Right lobe of liver (tissue), 6 donors: ENCODE results near the gene PTGDR. TPM values are rescaled to one million over a fixed set of nuclear protein-coding genes. Genes with fewer than 3 reads are reported as not detected.

Experiments used
- ATAC-seq, 4 donors: fragments of 200-7000 bp; cut with Tn5 transposase; one replicate each; pipeline ENCODE4 v1.9.1; 2020; ENCODE audit warnings: mild to moderate bottlenecking in 4 of 4, moderate library complexity in 4 of 4
- DNase-seq, 3 donors: peaks; one replicate each; pipeline ENCODE4 v3.0.0-alpha.2; 2020
- H3K27ac ChIP-seq, 3 donors: fragments of 200-600 bp; one replicate each; pipeline ENCODE4 v1.8.0; 2022
- H3K27me3 ChIP-seq, 2 donors: fragments of 200-600 bp; one replicate each; pipeline ENCODE4 v1.8.0; 2022
- H3K36me3 ChIP-seq, 4 donors: fragments of 200-600 bp; sonication (generic) in 1 of 4; one replicate each; pipeline versions ENCODE4 v1.5.1 to v1.8.0; 2017 to 2022; ENCODE audit warnings: control low read depth in 1 of 4
- H3K4me1 ChIP-seq, 4 donors: fragments of 200-600 bp; sonication (generic) in 1 of 4; one replicate each; pipeline versions ENCODE4 v1.5.1 to v1.8.0; 2017 to 2022; ENCODE audit warnings: control low read depth in 1 of 4
- H3K4me3 ChIP-seq, 3 donors: fragments of 200-600 bp; one replicate each; pipeline ENCODE4 v1.8.0; 2022
- H3K9me3 ChIP-seq, 4 donors: fragments of 200-600 bp; sonication (generic) in 1 of 4; one replicate each; pipeline versions ENCODE4 v1.5.1 to v1.8.0; 2017 to 2022; ENCODE audit warnings: control low read depth in 1 of 4
- POLR2A ChIP-seq: fragments of 450-650 bp; IDR thresholded peaks from one replicate; pipeline ENCODE4 v1.6.1; 2017; ENCODE audit warnings: antibody characterized with exemption, mild to moderate bottlenecking
- WGBS: methylation state at CpG from one replicate; pipeline ENCODE4 v1.1.6; 2018; ENCODE audit warnings: low coverage, low lambda C conversion rate; ENCODE audit not compliant: insufficient coverage; ENCODE audit errors: missing lambda C conversion rate; 5-methylcytosine and 5-hydroxymethylcytosine counted together
- intact Hi-C, 2 donors: fragments of 100-400 bp; cut with DNase I; formaldehyde crosslinking; loops; one replicate each; pipeline versions ENCODE4 v1.11.2 to v1.14.1; 2022
- total RNA-seq, 6 experiments: library from RNA; depleted of rRNA in 2 of 6; stranded (reverse); fragments of >200 nt in 2 of 6; fragmentation: NEBNext Ultra II Directional in 3 of 6; extraction: Animal tissue kit (Norgen Biotek cat#: 25700) in 3 of 6; gene quantifications; one replicate each; pipeline versions ENCODE4 v1.1.0 to v1.2.4, GENCODE V29; 2016 to 2023
- TF ChIP-seq, protein P1 (sequence below), 4 donors: fragments of 200-600 bp in 3 of 4; fragments of 450-650 bp in 1 of 4; IDR thresholded peaks; one replicate each; pipeline versions ENCODE4 v1.5.1 to v1.8.0; 2016 to 2022; ENCODE audit warnings: antibody characterized with exemption in 4 of 4, mild to moderate bottlenecking in 2 of 4
- donor health status: DM: no; HTN: yes; CAD: no.
- donor health status: DM: no; HTN: no; CAD: no.
- donor health status: DM: no; HTN: no; CAD: no.
- donor health status: DM: no; HTN: yes; CAD: no.
- donor health status: DM: no; HTN: yes; CAD: no.

PTGDR gene
- total RNA-seq, 6 experiments from 2014 or later, result 0.15 to 0.50 (median 0.20) TPM; not detected in 1

DNA sequence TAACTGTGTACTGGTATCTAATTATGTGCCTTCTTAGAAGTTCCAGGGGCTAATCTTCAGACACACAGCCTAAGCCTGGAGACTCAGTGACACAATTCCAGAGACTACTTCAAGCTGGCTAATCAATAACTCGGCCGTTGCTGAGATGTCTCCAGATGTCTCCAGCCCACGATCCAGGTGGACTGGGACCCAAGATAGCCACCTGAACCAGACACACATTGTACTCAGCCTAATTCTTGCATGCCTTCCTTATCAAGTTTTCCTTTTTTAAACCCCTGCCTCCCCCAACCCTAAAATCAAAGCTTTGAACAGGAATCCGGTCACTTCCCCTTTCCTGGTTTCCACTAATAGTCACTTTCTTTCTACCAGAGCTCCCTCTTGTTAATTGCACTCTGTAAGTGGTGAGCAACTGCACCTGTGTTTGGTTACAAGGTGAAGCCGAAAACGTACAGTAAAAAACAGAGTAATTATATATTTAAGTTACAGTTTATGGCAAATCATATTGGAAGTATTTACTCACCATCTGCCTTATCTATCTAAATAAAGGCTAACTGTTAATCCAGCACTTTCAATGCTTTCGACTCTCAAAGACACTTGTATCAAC lies 39.8 kb upstream of the PTGDR start:
- Histone ChIP-seq H3K4me3 (no peak overlapping the region), H3K27me3 (no peaks in the 10 kb centered on the region), H3K4me1 (no peaks in the 10 kb centered on the region), H3K9me3 (no peaks in the 10 kb centered on the region), H3K36me3 (no peaks in the 10 kb centered on the region), H3K27ac (no peak overlapping the region)
- no peak for TF ChIP-seq POLR2A
- TF ChIP-seq, protein P1, sequence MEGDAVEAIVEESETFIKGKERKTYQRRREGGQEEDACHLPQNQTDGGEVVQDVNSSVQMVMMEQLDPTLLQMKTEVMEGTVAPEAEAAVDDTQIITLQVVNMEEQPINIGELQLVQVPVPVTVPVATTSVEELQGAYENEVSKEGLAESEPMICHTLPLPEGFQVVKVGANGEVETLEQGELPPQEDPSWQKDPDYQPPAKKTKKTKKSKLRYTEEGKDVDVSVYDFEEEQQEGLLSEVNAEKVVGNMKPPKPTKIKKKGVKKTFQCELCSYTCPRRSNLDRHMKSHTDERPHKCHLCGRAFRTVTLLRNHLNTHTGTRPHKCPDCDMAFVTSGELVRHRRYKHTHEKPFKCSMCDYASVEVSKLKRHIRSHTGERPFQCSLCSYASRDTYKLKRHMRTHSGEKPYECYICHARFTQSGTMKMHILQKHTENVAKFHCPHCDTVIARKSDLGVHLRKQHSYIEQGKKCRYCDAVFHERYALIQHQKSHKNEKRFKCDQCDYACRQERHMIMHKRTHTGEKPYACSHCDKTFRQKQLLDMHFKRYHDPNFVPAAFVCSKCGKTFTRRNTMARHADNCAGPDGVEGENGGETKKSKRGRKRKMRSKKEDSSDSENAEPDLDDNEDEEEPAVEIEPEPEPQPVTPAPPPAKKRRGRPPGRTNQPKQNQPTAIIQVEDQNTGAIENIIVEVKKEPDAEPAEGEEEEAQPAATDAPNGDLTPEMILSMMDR (IDR thresholded peaks at IDR 0.05), result no peak
- ATAC-seq, result no peak
- intact Hi-C loops, result no loop called here
- WGBS, result 34% methylated on average over 7 of the region's 7 CpGs
- no peak for DNase-seq

- no peak overlapping the region for H3K27ac ChIP-seq
- intact Hi-C loops, result no loop called here
- WGBS, result 33% methylated on average over 2 of the region's 2 CpGs
- no peaks in the 10 kb centered on the region for H3K27me3 ChIP-seq
- no peaks in the 10 kb centered on the region for H3K36me3 ChIP-seq
- no peak for TF ChIP-seq POLR2A
- TF ChIP-seq, protein P1 (IDR thresholded peaks at IDR 0.05), result no peak
- no peaks in the 10 kb centered on the region for H3K4me1 ChIP-seq
- H3K9me3 ChIP-seq, result no peaks in the 10 kb centered on the region
- DNase-seq (no peak), ATAC-seq (no peak)
- no peak overlapping the region for H3K4me3 ChIP-seq
Observed at GRCh38 chr14:52233693-52234092, 33.8 kb upstream of the PTGDR start.

DNA sequence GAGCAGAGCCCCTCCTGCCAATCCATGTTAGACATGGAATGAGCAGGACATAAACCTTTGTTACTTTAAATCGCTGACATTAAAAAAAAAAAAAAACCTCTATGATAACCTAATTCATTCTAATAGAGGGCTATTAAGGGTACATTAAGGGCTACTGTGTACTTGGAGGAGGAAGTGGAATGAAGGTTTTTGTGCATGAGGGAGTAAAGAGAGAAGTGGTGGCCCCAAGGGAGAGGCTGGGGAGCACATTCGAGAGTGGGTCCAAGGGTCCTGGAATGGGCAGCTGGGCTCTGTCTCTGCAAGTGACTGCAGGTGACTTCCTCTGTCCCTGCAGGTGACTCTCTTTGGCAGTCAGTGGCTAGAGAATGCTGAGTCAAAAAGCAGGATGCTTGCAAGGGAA lies 32.1 kb upstream of the PTGDR start:
- TF ChIP-seq, protein P1 (IDR thresholded peaks at IDR 0.05), result no peak
- TF ChIP-seq POLR2A, result no peak

DNA sequence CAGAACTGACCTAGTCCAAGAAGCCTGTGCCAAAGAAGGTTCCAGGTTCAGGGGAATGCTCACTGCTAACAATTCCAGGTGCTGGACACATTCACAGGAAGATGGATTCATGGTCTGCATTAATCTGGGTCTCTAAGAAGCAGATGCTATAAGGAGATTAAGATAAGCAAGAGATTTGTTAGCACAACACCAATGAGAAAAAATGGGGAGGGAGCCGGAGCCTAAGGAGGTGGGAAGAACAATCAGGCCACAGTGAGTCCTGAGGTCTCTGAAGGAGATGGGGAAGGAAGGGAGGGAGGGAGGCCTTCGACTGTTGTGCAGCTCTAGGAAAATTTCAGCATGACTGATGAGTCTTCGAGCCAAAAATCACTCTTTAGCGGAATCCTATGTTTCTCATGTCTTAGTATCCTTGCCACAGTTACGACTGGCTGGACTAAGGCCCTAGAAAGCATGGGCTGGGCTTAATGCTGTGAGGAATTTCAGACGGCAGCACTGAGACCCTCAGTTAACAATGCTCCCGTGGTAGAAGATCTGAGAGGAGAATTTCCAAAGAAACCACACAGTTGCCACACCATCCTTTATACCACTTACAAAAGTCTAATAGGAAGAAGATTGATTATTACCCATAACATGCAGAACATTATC lies 31.5 kb upstream of the PTGDR start:
- H3K27me3 ChIP-seq, result no peaks in the 10 kb centered on the region
- TF ChIP-seq, protein P1 (IDR thresholded peaks at IDR 0.05), result no peak
- no peak for TF ChIP-seq POLR2A
- H3K4me3 ChIP-seq, result no peak overlapping the region
- DNase-seq (no peak), ATAC-seq (no peak)
- H3K27ac ChIP-seq, result no peak overlapping the region
- 51% methylated on average over 7 of the region's 7 CpGs for WGBS
- intact Hi-C loops, result no loop called here
- no peaks in the 10 kb centered on the region for H3K36me3 ChIP-seq
- no peaks in the 10 kb centered on the region for H3K4me1 ChIP-seq
- no peaks in the 10 kb centered on the region for H3K9me3 ChIP-seq

More for the DNA sequence above, 32.1 kb upstream of the PTGDR start:
- no peak overlapping the region for H3K4me3 ChIP-seq
- no peaks in the 10 kb centered on the region for H3K36me3 ChIP-seq
- no peaks in the 10 kb centered on the region for H3K27me3 ChIP-seq
- intact Hi-C loops, result no loop called here
- H3K27ac ChIP-seq, result no peak overlapping the region
- H3K9me3 ChIP-seq, result no peaks in the 10 kb centered on the region
- ATAC-seq (no peak), DNase-seq (no peak)
- 32% methylated on average over 2 of the region's 2 CpGs for WGBS
- H3K4me1 ChIP-seq, result no peaks in the 10 kb centered on the region
